HL-60 (cell line): ENCODE measurements around the gene DIS3L2.

Source experiments
- CTCF ChIP-seq: IDR thresholded peaks from one replicate; pipeline ENCODE4 v1.5.1; 2011; ENCODE audit warnings: low read length, control low read depth, inconsistent platforms; ENCODE audit not compliant: insufficient read depth
- POLR2AphosphoS5 ChIP-seq: IDR thresholded peaks from 2 replicates; pipeline ENCODE4 v1.6.1; 2012; ENCODE audit warnings: low read depth

DNA sequence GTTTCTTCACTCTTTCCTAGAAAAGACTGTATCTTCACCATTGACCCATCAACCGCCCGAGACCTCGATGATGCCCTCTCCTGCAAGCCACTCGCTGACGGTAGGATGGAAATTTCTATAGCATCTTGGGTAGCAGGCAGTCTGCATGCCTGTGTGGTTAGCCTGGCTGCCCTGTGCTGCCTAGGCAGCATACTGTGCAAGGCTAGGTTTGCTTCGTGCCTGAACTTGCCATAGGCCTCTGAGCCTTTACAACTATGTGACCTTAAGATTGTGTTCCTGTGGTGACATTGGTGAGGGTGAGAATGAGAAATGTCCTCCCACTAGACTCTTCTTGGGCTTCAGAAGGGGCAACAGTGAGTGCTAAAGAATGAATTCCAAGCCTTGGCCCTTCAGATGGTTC, 248.8 kb downstream of the DIS3L2 start:
- TF ChIP-seq CTCF (no peak), POLR2AphosphoS5 (no peak)
